MM.1S (cell line): ENCODE results near the gene ALDH18A1.

ENCODE experiments used
- CTCF ChIP-seq: fragments of 300-600 bp; sonication (generic); IDR thresholded peaks from 2 replicates; pipeline ENCODE4 v1.5.1; 2016; ENCODE audit warnings: antibody characterized with exemption, low read length, mixed read lengths
- EZH2 ChIP-seq: fragments of 300-600 bp; sonication (generic); optimal IDR thresholded peaks from 2 replicates; pipeline ENCODE3; 2017; ENCODE audit warnings: low read depth, mild to moderate bottlenecking, antibody characterized with exemption, low read length, mixed read lengths

- TF ChIP-seq CTCF (no peak), EZH2 (no peak)
Measured at GRCh38 chr10:95574649-95575365, 81.7 kb downstream of the ALDH18A1 start.
